NCI-H526 treated with DMSO at 0.1 percent for 48 hours (cell line): ENCODE data around the gene CFAP141.
"Not testable (repeated sequence)": the region's sequence is repeated elsewhere in the genome, so short reads cannot be mapped to it uniquely, and the experiment has no call there.

Source experiments
- DNase-seq: peaks from one replicate; lab custom pipeline; 2025; lab: John Stamatoyannopoulos, UW

The CFAP141 gene

GRCh38 chr1:154206196-154206595, at the start of gene CFAP141:
Gene CFAP141 (minus strand): TSS chr1:154206333. CDS start chr1:154206307, 26 bp downstream.
- no peak for DNase-seq

- no peak for DNase-seq
Observed at GRCh38 chr1:154253671-154254070, 47.5 kb upstream of the CFAP141 start.

- DNase-seq: no peak
Observed at GRCh38 chr1:154241703-154242351, 35.7 kb upstream of the CFAP141 start.

GRCh38 chr1:154240294-154240833, 34.2 kb upstream of the CFAP141 start:
- DNase-seq: no peak

- DNase-seq: no peak
Observed at GRCh38 chr1:154239491-154239890, 33.4 kb upstream of the CFAP141 start.

GRCh38 chr1:154237880-154238506, 31.9 kb upstream of the CFAP141 start:
- DNase-seq: no peak

GRCh38 chr1:154237435-154237834, 31.3 kb upstream of the CFAP141 start:
- no peak for DNase-seq

- no peak for DNase-seq
Observed at GRCh38 chr1:154236855-154237254, 30.7 kb upstream of the CFAP141 start.

- DNase-seq: not testable (repeated sequence)
Observed at GRCh38 chr1:154233127-154233526, 27.0 kb upstream of the CFAP141 start.

GRCh38 chr1:154231112-154231511, 25.0 kb upstream of the CFAP141 start:
- not testable (repeated sequence) for DNase-seq

GRCh38 chr1:154225370-154225769, 19.2 kb upstream of the CFAP141 start:
- DNase-seq: no peak

- DNase-seq: no peak
Observed at GRCh38 chr1:154223621-154224020, 17.5 kb upstream of the CFAP141 start.

GRCh38 chr1:154222918-154223317, 16.8 kb upstream of the CFAP141 start:
- DNase-seq: no peak

- DNase-seq: no peak
Observed at GRCh38 chr1:154222518-154222917, 16.4 kb upstream of the CFAP141 start.

- peak; percentile 70 for DNase-seq
Observed at GRCh38 chr1:154221278-154222001, 15.3 kb upstream of the CFAP141 start.

- DNase-seq: no peak
Observed at GRCh38 chr1:154220970-154221277, 14.8 kb upstream of the CFAP141 start.

- DNase-seq: peak; percentile 100
Observed at GRCh38 chr1:154220071-154220969, 14.2 kb upstream of the CFAP141 start, which contains the start of gene UBAP2L. Gene UBAP2L (plus strand): TSS chr1:154220955. CDS start chr1:154225124, 4,169 bp downstream.

GRCh38 chr1:154219541-154219940, 13.4 kb upstream of the CFAP141 start:
- no peak for DNase-seq

GRCh38 chr1:154218545-154218944, 12.4 kb upstream of the CFAP141 start:
- DNase-seq: no peak

GRCh38 chr1:154213274-154213673, 7.1 kb upstream of the CFAP141 start:
- DNase-seq: no peak

- no peak for DNase-seq
Observed at GRCh38 chr1:154212083-154212482, 6.0 kb upstream of the CFAP141 start.
